Measurements from ENCODE around the gene MORC2.

DNA sequence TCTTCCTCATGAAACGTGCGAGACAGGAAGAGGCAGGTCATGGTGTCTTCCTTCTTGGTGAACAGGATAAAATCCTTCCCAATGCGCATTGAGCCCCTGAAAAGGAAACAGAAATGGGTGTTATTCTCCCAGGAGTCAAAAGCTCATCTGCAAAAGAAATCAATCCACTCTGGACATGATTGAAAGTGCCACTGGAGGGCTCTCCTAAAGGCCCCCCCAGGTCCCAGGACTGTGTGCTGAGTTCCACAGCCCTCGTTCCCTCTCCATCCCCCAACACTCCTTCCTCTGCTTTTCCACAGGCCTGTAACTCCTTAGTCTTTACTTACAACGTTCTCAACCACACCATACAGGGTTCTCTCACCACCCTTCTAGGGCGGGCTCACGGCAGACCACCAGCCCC, 22.2 kb downstream of the MORC2 start:
- TF ChIP-seq, protein P1, sequence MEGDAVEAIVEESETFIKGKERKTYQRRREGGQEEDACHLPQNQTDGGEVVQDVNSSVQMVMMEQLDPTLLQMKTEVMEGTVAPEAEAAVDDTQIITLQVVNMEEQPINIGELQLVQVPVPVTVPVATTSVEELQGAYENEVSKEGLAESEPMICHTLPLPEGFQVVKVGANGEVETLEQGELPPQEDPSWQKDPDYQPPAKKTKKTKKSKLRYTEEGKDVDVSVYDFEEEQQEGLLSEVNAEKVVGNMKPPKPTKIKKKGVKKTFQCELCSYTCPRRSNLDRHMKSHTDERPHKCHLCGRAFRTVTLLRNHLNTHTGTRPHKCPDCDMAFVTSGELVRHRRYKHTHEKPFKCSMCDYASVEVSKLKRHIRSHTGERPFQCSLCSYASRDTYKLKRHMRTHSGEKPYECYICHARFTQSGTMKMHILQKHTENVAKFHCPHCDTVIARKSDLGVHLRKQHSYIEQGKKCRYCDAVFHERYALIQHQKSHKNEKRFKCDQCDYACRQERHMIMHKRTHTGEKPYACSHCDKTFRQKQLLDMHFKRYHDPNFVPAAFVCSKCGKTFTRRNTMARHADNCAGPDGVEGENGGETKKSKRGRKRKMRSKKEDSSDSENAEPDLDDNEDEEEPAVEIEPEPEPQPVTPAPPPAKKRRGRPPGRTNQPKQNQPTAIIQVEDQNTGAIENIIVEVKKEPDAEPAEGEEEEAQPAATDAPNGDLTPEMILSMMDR (IDR thresholded peaks at IDR 0.05 in 4 of 5, conservative IDR thresholded peaks at IDR 0.05 in 1 of 5), result no peak
- TF ChIP-seq POLR2A (IDR thresholded peaks at IDR 0.05), result no peak

All from gastrocnemius medialis (tissue), 4 donors.